Vagina (tissue), 2 donors: ENCODE results near the gene MEGF10.

ENCODE experiments used
- CTCF ChIP-seq, 3 experiments: fragments of 450-650 bp in 2 of 3; fragments of 200-600 bp in 1 of 3; sonication (generic) in 1 of 3; IDR thresholded peaks; one replicate each; pipeline ENCODE4 v1.5.1; 2017 to 2019; ENCODE audit warnings: antibody characterized with exemption in 3 of 3, mild to moderate bottlenecking in 2 of 3, moderate library complexity in 2 of 3
- POLR2A ChIP-seq, 2 donors: fragments of 450-650 bp; IDR thresholded peaks; one replicate each; pipeline ENCODE4 v1.6.1; 2017; ENCODE audit warnings: antibody characterized with exemption in 2 of 2, mild to moderate bottlenecking in 2 of 2, moderate library complexity in 2 of 2
- POLR2AphosphoS5 ChIP-seq, 2 donors: sonication (generic); formaldehyde crosslinking; IDR thresholded peaks; one replicate each; pipeline ENCODE4 v1.9.0; 2017; ENCODE audit warnings: antibody characterized with exemption in 2 of 2, mild to moderate bottlenecking in 2 of 2, low read depth in 1 of 2; ENCODE audit not compliant: insufficient read depth in 1 of 2

DNA sequence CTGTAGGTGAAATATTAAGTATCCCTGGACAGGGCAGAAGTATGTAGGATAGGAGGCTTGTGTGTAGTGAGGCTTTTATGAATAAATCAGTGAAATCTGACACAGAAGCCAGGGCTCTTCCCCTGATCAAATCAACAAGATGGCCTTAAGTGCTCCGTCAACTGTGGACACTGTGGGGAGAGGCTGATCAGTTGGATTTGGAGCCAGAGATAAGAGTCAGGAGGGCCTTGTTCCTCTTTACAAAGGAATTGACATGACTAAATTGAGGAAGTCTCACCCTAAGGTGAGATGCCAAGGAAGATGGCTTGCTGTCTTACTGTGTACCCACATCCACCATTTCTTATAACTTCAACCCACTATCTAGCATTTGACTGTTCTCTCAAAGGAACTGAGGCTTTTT lies 135.3 kb downstream of the MEGF10 start:
- TF ChIP-seq CTCF (IDR thresholded peaks at IDR 0.05) (no peak), POLR2AphosphoS5 (IDR thresholded peaks at IDR 0.05; ENCODE audit: insufficient read depth in 1 of 2, low read depth in 1 of 2) (no peak), POLR2A (IDR thresholded peaks at IDR 0.05) (no peak)
